Measurements from ENCODE around the gene ALS2CL.
"Not testable (repeated sequence)": the region's sequence is repeated elsewhere in the genome, so short reads cannot be mapped to it uniquely, and the experiment has no call there.

ALS2CL gene

GRCh38 chr3:46693038-46693891 is at the start of gene ALS2CL:
TSS of gene ALS2CL (minus strand) at chr3:46693679. CDS start at chr3:46689440, 4,239 bp downstream.
- DNase-seq, result peak; percentile 18

GRCh38 chr3:46742992-46743585 is 49.6 kb upstream of the ALS2CL start:
- no peak for DNase-seq

- DNase-seq, result not testable (repeated sequence)
Observed at GRCh38 chr3:46739565-46739964, 46.1 kb upstream of the ALS2CL start.

- no peak for DNase-seq
Observed at GRCh38 chr3:46737329-46737731, 43.9 kb upstream of the ALS2CL start.

GRCh38 chr3:46736006-46736872 is 42.8 kb upstream of the ALS2CL start:
- no peak for DNase-seq

GRCh38 chr3:46734773-46735172 is 41.3 kb upstream of the ALS2CL start:
- no peak for DNase-seq

- no peak for DNase-seq
Observed at GRCh38 chr3:46733026-46733800, 39.7 kb upstream of the ALS2CL start.

- no peak for DNase-seq
Observed at GRCh38 chr3:46731795-46732194, 38.3 kb upstream of the ALS2CL start.

- no peak for DNase-seq
Observed at GRCh38 chr3:46730819-46731218, 37.3 kb upstream of the ALS2CL start.

- no peak for DNase-seq
Observed at GRCh38 chr3:46729038-46729437, 35.6 kb upstream of the ALS2CL start.

GRCh38 chr3:46725621-46726314 is 32.3 kb upstream of the ALS2CL start:
- peak; percentile 38 for DNase-seq

GRCh38 chr3:46724424-46724823 is 30.9 kb upstream of the ALS2CL start:
- DNase-seq, result no peak

- DNase-seq, result no peak
Observed at GRCh38 chr3:46722443-46722842, 29.0 kb upstream of the ALS2CL start.

- DNase-seq, result no peak
Observed at GRCh38 chr3:46721009-46721408, 27.5 kb upstream of the ALS2CL start.

GRCh38 chr3:46719735-46720271 is 26.3 kb upstream of the ALS2CL start:
- DNase-seq, result no peak

- DNase-seq, result no peak
Observed at GRCh38 chr3:46719044-46719565, 25.6 kb upstream of the ALS2CL start.

- DNase-seq, result no peak
Observed at GRCh38 chr3:46717447-46718231, 24.2 kb upstream of the ALS2CL start, which contains the start of gene PRSS50. TSS of gene PRSS50 (minus strand) at chr3:46717869. CDS start at chr3:46717824, 45 bp downstream.

- DNase-seq, result no peak
Observed at GRCh38 chr3:46716461-46717441, 23.3 kb upstream of the ALS2CL start.

GRCh38 chr3:46715507-46716175 is 22.2 kb upstream of the ALS2CL start:
- DNase-seq, result no peak
